Activated CD4-positive, alpha-beta T cell treated with anti-CD3 and anti-CD28 coated beads, Interleukin-10, Interleukin-2, amounts not matched to agents 100 ng/mL and 50 ng/mL, durations not matched to agents 16 hours and 8 hours (primary cell): Measurements from ENCODE around the gene CFAP299.

Experiments
- DNase-seq: peaks from one replicate; pipeline ENCODE4 v3.0.0-alpha.2; 2020

Gene CFAP299

DNA sequence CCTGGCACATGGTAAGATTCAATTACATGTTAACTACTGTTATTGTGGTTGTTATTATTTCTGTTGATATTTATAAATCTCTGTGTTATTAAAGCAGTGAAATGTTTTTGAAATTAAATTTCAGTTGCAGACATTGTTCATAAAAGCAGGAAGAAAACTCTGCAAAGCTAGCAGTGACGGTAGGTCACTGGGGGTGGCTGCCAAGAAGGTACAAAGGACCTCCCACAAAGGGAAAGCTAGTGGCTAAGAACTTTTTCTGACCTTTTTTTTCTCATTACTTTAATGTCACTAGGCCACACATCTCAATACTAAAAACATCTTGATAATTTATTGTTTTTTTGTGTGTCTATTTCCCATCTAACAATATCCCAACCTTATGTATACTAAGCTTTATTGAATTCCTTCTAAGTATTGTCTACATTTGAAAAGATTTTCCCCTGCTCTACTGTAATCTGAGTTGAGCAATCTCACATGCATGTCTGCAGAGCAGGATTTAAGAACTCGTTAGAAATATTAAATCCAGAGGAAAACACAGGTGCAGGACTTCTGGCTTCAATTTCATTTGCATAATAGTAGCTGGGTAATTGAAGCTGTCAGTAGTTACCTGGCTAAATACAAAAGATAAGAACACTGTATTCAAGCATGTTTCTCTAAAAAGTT, 197.3 kb downstream of the CFAP299 start:
- no peak for DNase-seq

GRCh38 chr4:80535551-80535950, 200.0 kb downstream of the CFAP299 start:
- no peak for DNase-seq

GRCh38 chr4:80538276-80538926, 202.9 kb downstream of the CFAP299 start:
- DNase-seq: no peak

- no peak for DNase-seq
Observed at GRCh38 chr4:80539190-80539589, 203.7 kb downstream of the CFAP299 start.

- no peak for DNase-seq
Observed at GRCh38 chr4:80540349-80540748, 204.8 kb downstream of the CFAP299 start.

GRCh38 chr4:80540785-80541469, 205.4 kb downstream of the CFAP299 start:
- DNase-seq: peak; percentile 61

DNA sequence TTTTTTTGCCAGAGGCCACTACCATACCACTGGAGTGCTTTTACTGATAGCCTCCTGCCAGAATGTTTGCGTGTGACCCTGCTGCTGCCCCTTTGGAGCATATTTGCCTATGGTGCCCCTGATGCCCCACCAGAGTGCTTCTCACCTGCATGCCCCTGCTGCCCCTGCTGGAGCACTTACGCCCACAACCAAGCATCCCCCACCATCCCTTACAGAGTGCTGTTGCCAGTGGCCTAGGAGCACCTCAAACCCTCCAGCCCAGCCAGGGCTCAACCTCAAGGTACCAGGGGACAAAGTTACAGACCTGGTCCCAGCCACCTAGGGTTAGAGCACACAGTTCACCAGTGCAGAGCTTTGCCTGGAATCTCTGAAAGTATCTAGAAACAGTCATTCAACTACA, 207.2 kb downstream of the CFAP299 start:
- DNase-seq: no peak

- no peak for DNase-seq
Observed at GRCh38 chr4:80560337-80560736, 224.8 kb downstream of the CFAP299 start.

DNA sequence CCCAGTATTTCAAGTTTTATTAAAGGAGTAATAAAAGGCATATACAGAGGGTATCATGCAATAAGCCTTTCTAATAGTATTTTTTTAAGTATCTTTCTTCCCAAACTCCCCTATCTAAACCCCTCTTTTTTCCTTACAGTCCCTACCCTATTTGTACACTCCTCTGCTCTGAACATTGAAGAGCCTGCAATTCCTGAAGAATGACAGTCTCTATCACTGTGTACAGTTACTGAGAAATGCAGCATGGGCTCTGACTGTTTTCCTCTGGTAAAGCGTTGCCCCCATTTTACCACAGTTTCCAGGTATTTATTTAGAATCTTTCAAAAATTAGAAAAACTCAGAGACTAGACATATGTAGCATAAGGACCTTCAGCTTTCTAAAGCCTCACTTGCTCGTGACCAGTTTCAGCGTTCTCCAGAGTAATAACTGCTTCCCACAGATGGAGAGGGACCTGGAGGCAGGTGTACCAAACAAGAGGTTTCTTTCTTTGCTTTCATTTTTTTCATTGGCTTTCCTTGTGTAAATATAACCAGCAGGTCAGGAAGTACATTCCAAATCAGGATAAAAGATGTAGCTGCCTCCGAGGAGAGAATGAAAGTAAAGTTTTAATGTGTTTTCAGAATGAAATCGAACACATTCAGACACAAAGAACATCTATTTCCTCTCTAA, 230.8 kb downstream of the CFAP299 start:
- no peak for DNase-seq

DNA sequence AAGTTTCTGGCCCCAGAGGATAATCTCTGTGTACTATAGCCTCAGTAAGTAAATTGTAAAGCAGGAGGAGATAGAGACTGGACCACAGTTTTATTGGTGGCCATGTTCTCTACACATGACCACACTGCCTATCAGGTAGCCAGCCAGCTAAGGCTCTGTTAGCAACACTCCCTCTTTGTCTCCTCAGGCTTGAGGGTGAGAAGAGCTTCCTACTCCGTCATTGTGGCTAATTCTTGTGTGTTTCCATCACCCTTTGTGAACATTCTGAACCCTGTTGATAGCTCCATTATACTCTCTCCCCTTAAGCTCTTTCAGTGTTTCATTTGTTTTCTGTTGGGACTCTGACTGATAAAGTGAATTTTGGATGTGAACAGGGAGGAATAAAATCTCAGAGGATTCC, 233.4 kb downstream of the CFAP299 start:
- DNase-seq: no peak

GRCh38 chr4:80576796-80577195, 241.3 kb downstream of the CFAP299 start:
- DNase-seq: no peak

- DNase-seq: no peak
Observed at GRCh38 chr4:80578001-80578400, 242.5 kb downstream of the CFAP299 start.

DNA sequence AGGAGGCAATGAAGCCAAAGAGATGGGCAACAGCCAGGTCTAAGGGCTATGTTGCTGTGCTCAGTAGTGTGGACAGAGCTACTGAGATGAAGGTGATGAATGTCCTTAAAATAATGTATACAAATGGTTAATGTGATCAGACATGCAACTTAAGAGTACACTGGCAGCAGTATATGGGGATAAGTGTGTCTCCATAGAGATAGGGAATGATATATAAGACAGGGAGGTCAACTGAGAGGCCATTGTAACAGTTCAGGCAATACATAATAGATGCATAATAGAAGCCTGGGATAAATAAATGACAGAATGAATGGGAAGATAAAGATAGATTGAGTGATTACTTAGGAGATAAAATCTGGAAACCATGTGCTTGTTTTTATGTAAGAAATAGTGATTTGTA, 250.0 kb downstream of the CFAP299 start:
- no peak for DNase-seq

- no peak for DNase-seq
Observed at GRCh38 chr4:80586716-80587115, 251.2 kb downstream of the CFAP299 start.

GRCh38 chr4:80587871-80588385, 252.4 kb downstream of the CFAP299 start:
- DNase-seq: no peak

DNA sequence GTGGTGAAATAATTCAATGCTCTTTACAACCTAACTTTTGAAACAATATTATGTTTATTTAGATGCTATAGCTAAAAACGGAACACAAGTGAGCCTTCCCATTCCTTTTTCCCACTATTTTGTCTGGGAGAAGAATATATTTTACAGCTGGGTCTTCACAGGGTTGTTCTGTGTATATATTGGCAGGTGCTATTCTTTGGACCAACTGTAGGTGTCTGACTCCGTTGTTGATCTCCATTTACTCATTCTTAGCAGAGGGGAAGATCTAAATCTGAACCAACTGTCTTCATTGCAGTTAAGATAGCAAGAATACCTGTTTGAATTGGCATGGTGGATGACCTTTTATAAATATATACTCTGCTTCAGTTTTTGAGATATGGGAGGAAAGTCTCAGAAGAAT, 257.4 kb downstream of the CFAP299 start:
- no peak for DNase-seq

DNA sequence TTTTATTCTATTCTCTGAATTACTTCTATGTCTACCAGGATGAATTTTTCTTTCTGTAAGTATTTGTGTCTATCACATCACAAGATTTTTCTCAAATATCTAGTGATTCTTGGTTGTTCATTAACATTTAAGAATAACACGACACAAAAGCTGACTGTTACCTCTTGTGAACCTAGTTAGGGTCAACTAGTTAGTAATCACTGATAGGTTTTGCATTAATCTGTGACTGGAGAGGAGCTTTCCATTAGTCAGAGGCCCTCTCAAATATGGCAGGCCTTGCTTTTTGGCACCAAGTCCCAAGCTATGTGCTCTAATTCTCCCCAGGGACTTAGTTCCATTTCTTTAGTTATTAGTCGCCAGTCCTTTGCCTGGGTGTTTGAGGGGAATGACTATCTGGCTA, 259.2 kb downstream of the CFAP299 start:
- no peak for DNase-seq

- no peak for DNase-seq
Observed at GRCh38 chr4:80608281-80608980, 272.9 kb downstream of the CFAP299 start.

DNA sequence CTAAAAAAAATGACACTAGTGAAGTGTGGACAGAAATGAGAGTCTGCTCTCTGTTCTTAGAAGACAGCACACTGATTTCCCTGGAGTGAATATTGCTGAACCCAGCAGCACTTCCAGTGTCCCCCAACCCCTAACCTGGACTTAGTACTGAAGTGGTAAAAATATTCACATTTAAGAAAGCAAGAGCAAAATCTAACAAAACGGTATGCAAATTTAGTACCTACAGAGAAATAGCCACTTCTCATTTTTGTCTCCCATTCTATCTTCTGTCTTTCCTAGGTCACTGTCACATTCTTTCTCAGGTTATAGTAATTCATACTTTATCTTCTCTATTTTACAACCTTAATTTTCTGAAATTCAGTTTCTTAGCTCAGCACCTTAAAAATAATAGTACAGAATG, 274.7 kb downstream of the CFAP299 start:
- no peak for DNase-seq

GRCh38 chr4:80610845-80611677, 275.5 kb downstream of the CFAP299 start:
- DNase-seq: no peak

DNA sequence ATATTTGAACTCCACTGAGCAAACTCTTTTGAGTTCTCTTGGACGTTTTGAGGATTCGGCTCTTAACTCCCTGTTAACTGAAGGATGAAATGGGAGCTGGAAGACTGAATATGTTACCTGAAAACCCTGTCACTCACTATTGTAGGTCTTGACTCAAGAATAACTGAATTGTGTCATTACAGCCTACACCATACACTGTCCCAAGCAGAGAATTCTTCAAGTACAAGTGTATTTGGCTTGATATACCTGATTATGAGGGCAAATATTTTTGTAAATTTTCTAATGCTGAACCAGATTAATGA, 276.1 kb downstream of the CFAP299 start:
- DNase-seq: no peak

DNA sequence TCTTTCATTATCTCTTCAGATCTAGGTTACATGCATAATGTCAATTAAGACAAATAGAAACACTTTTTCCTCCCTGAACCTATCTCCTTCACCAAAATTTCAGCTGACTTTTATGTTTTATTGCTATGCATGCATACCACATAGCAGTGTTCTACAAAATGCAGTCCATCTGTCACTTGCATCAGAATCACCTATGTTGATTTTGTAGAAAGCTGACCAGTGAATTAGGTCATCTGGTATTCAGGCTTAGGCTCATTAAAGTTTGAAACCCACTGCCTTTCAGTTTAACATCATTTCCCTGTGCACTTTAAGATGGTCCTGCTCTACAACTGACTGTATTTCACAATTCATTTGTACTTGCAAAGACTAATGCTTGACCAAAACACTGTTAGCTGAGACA, 277.9 kb downstream of the CFAP299 start:
- DNase-seq: no peak
